ENCODE data around the gene TXNRD2.
A peak's percentile ranks its signal among the peaks of the same experiment; 100 is the strongest.

The TXNRD2 gene

DNA sequence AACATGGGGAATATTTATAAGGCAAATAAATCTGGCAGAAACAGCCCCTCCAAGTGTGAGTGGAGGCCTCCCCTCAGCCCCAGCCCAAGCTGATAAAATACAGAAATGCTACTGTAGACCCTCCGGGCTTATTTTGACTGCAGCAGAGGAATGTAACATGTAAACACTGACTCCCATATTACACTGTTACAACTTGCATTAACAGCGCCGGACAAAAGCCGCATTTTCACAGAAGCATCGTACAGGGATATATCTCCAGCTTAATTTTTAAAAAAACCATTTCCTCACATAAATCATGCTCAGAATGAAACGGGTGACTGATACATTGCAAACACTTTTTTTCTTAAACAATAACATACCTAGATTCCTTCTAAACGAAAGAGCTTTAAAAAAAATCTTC lies 36.7 kb downstream of the TXNRD2 start:
- no peak for DNase-seq (ENCODE audit: low read depth)

DNA sequence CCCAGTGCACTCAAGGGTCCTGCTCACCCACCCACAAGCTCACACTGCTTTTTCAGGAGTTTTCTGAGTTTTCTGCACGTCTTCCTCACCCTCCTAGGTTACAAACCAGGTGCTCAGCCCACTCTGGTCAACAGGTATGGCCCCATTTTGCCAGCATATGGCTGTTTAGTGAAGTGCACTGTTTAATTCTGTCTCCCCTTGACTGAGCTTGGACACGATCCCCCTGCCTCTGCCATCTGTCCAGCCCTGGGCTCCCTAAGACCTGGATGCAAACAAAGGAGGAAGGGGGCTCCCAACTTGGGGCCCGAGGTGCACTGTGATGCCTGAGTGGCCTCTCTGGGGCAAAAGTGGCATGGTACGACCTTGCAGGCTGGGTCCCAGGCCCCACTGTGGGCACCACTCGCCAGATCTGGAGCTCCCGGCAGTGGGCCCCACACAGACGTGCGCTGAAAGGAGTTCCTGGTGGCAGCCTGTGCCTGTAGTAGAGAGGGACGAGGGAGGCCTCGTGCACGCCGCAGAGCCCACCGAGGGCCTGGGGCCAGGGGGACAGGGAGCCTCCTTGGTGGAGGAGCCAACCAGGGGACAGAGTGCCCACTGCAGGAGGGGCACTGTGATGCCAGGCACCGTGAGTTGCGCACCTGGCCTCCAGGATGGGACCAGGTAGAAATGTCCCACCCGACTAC lies 37.3 kb downstream of the TXNRD2 start:
- DNase-seq (ENCODE audit: low read depth) = no peak

DNA sequence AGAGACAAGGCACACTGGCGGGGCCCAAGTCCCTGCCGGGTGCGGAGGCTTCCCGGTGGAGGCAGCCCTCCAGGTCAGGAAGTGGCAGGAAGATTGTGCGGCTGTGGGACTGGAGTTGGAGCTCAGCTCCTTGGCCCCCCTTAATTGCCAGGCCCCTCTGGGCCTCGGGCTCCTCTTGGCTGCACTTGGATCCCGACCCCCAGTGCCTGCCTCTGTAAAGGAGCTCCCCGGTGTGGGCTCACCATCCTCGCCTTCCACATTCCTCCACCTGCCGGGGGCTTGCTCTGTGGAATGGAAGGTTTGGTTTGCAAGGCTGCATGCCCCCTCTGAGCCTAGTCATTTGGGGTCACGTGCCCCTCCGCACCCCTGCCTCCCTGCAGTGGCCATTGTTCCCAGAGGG lies 38.1 kb downstream of the TXNRD2 start:
- no peak for DNase-seq (ENCODE audit: low read depth)

DNA sequence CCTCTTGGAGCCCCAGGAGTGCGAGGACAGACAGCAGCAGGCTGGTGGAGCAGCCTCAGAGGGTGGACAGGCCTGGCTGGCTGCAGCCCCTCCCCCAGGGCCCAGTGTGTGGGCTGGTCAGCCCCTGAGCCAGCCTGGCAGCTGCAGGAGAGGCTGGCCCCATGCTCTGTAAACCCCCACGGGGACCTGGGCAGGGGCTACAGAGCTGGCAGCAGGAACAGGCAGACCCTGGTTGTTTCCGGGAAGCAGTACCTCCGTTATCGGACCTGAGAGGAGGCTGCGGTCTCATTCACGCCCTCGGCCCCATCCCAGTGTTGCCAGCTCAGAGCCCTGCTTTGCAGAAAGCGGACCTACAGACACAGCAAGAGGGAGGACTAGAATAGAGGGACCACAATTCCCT lies 38.6 kb downstream of the TXNRD2 start:
- DNase-seq (ENCODE audit: low read depth) = no peak

DNA sequence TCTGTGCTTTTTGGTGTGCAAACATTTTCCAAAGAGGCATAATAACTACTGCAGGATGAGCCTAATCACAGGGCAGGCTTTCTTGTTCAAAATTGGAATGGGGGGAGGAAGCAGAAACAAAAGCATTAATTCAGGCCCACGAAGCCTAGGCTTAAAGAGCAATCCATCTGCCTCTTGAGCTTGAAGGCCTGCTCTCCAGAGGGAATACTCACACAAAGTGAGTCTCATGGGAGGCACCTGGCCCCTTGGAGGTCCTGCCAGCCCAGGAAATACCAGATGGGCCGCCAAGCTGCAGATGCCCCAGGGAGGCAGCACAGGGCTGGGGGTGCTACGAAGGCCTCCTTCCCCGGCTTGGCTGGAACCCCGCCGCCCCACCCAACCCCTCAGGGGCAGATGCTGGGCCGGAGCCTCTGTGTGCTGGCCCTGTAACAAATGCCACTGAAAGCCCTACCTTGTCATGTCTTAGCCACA lies 39.3 kb downstream of the TXNRD2 start:
- no peak for DNase-seq (ENCODE audit: low read depth)

DNA sequence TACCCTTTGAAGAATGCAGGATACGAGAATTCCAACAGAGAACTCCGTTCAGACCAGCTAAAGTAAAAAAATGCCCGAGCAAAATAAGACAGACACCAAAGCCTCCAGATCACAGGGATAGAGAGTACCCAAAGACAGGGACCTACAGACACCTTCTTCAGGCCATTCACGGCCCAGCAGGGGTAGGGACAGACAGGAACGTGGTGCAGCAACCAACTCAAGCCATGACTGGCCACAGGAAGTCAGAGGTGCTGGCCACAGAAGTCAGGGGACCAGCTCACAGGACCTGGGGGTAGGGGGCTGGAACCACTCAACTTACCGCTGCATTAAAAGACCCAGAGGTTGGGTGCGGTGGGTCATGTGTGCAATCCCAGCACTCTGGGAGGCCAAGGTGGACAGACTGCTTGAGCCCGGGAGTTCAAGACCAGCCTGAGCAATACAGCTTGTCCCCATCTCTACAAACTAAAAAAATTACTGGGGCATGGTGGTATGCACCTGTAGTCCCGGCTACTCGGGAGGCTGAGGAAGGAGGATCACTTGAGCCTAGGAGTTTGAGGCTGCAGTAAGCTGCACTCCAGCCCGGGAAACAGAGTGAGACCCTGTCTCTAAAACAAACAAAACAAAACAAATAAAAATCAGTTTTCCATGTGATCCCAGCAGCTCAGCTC lies 39.9 kb downstream of the TXNRD2 start:
- DNase-seq (ENCODE audit: low read depth) = no peak

DNA sequence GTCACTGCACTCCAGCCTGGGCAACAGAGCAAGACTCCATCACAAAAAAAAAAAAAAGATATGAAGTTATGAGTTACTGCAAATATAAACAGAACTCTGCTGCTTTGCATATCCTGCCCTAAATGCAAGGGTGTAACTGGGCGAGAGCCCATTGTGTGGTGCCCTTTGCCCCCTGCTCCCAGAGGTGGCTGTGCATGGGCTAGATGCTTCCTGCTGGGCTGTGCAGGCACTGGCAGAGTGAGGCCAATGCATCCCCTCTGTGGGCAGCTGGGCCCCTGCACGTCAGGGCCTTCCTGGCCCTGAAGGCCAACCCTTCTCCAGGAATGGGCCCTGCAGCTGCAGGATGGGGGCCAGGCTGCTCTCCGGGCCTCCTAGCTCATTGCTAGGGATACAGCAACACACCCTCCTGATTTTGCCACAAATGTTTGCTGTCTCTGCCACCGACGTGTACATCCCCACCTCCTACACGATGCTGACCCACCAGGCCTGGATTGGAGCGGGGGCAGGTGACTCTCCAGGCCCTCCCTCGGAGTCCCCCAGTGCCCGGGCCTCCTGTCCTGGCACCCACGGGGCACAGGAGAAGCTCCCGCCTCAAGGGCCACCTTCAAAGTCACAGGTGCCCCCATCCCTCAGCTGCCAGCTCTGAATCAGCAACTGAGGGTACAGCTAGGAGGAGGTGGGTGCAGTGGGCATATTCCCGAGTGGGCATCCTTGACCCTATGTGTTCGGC lies 40.7 kb downstream of the TXNRD2 start:
- DNase-seq (ENCODE audit: low read depth) = no peak

DNA sequence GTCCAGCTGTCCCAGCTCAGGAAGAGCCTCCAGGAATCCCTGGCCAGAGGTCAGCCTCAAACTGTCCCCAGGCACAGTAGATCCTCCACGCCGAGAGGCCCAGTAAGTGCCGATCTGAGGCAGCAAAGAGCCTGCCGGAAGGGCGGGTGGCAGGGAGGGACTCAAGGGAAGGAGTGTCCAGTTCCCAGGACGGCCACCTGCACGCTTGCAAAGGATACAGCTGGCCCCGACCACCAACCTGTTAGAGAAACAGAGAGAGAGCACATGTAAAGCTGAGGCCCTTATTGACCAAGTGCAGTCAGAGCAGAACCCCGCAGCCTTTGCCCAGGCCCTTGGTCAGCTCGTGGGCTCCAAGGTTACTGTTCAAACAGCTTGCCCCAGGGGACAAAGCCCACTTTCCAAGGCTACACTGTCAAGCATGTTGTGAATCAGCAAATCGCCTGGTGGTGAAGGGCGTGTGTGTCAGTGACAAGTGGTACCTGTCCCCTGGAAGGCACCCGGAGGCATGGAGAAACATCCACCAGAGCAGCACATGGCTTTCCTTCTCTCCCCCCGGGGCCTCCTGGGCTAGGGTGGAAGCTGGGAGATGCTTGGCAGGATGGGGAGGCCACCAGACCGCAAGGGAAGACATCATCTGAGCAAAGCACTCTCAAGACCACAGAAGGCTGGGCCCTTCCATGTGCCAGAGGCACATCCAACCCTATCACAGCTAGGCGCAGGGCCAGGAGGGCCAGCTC lies 42.6 kb downstream of the TXNRD2 start:
- no peak for DNase-seq (ENCODE audit: low read depth)

DNA sequence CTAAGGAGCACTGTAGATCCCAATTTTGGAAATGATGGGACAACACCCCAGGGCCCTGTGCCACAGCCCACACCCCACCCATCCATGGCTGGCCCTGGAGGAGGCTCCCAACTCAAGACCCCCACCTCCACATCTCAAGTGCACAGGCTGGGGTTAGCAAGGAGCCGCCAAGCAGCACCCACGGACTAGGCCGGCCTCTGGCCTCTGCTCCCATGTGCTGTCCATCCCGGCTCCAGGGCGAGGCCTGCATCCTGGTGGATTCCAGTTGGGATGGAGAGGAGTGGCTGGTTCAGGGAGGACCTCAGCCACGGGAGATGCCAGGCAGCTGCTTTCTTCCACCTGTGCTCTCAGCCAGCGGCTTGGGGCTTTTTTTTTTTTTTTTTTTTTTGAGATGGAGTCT lies 43.5 kb downstream of the TXNRD2 start:
- no peak for DNase-seq (ENCODE audit: low read depth)

DNA sequence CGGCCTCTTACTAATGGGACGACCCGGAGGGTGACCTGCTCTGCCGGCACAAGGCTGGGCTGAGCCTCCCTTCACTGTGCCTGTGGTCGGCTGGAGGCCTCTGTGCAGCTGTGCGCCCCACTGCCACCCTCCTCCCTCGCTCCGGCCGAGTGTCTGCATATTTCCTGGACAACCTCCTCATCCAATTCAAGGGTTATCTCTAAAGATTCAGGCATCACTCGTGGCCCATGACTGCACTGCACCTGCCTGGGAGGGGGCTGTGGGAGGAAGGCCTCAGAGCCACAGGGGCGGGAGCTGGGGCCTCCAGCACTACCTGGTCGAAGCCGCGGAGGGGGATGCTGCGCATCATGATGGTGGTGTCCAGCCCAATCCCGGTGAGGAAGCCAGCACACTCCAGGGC lies 43.9 kb downstream of the TXNRD2 start:
- DNase-seq (ENCODE audit: low read depth) = no peak

DNA sequence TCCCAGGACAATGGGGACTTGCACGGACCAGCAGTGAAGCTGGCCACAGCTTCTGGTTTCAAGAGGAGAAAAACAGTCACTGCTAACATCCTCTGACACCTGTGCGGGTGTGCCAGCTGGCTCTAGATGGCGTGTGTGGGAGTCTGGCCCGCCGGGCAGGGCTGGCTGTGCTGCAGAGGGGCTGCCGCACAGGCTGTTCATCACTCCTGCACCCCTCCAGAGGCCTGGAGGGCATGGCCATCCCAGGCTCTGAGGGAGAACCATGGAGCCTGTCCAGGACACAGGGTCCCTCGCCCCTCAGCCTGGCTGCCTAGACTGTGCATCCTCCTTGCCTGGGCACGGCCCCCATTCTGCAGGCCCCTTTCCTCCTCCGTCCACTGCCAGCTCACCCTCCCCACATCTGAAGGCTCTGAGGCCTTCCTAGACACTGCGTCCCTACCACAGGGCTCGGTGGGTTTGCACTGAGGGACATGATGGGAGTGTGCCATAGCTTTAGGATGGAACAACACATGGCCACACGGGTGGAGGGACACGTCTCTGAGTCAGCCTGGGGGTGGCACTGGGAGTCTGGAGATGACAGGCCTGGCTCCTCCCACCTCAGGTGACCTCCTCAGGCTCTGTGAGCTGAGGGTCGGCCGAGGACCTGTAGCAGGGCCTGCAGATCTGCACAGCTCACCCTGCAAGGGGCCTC lies 44.8 kb downstream of the TXNRD2 start:
- no peak for DNase-seq (ENCODE audit: low read depth)

DNA sequence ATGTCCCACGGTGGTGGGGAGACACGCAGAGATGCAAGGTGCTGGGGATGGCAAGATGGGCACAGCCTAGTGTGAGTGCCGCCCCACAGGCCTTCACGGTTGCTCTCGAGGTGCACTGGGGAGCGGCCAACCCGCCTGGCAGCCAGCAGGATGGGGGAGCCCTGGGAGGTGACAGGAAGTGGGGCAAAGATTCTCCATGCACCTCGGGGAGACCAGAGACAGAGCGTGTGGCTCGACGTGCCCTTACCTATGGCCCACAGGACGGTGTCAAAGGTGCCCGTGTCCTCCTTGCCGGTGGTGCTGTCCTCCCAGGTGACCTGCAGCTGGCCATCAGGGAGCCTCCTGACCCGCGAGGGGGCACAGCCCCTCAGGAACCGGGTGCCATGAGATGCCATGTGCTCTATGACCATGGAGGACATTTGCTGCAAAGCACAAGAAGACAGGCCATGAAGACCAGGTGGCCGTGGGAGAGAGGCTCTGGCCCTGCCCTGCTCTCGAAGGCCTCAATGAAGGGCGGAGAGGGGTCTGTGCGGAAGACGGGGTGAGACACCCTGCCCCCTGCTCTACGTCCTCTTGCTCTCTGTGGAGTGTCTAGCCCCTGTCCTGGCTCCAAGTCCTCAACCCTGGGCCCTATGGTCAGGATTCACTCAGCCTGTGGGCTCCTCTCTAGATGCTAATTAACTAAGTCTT lies 46.3 kb downstream of the TXNRD2 start:
- no peak for DNase-seq (ENCODE audit: low read depth)

DNA sequence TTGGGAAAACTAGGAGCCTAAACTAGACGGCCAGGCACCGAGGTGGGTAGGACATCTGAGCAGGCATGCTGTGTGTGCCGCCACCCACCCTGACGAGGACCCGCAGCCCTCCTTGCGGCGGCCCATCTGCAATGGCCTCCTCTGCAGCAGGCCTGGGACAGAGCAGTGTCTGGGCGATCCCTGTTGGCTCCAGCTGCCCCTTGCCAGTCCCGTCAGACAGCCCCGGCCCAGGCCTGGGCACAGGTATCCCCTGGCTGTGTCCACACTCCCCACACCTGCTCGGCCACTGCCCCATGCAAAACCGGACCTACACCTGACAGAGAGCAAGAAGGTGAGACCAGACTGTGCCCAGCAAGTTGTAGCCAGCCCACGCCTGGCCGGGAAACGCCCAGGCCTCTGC lies 48.3 kb downstream of the TXNRD2 start:
- no peak for DNase-seq (ENCODE audit: low read depth)

DNA sequence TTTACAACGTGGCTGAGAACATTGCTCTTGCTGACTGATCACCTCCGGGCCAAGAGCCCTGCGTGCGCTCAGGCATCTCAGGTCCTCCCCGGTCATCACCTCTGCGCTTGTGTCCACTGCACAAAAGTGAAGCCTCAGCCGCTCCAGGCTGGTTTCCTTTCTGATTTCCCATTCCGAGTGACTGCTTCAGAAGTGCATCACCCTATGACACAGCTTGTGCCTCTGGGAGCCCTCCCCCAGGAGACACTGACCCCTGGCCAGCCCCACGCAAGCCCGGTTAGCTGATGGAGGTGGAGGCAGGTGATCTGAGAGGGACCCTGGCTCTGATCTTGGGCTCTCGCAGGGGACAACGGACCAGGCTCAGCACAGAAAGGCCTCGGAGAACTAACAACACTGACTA lies 48.7 kb downstream of the TXNRD2 start:
- no peak for DNase-seq (ENCODE audit: low read depth)

DNA sequence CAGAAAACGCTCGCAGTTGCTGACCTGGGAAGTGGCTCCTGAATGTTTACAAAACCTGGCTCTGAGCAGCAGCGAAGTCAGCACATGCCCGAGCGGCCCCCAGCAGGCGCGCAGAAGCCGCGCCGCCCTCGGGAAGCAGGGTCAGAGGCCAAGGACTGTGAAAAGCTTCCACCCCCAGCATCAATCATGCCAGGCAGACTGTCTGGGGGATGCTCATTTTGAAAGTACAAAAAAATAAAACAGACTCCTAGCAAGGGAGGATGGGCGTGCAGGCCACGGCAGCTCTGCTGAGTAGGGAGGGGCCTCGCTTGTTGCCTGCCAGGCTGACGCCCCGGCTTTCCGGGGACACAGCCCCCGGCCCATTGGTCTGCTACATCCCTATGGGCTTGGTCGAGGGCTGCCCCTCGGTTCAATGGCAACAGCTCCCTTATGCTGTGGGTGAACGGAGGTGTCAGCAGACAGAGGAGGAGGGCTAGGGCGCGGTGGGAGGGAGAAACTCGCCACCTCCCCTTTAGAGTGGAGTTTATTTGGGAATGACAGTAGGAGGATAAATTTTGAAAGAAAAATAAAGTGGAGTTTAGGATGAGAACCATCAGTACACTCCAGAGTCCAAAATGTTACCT lies 49.2 kb downstream of the TXNRD2 start:
- peak; percentile 47 for DNase-seq (ENCODE audit: low read depth)

DNA sequence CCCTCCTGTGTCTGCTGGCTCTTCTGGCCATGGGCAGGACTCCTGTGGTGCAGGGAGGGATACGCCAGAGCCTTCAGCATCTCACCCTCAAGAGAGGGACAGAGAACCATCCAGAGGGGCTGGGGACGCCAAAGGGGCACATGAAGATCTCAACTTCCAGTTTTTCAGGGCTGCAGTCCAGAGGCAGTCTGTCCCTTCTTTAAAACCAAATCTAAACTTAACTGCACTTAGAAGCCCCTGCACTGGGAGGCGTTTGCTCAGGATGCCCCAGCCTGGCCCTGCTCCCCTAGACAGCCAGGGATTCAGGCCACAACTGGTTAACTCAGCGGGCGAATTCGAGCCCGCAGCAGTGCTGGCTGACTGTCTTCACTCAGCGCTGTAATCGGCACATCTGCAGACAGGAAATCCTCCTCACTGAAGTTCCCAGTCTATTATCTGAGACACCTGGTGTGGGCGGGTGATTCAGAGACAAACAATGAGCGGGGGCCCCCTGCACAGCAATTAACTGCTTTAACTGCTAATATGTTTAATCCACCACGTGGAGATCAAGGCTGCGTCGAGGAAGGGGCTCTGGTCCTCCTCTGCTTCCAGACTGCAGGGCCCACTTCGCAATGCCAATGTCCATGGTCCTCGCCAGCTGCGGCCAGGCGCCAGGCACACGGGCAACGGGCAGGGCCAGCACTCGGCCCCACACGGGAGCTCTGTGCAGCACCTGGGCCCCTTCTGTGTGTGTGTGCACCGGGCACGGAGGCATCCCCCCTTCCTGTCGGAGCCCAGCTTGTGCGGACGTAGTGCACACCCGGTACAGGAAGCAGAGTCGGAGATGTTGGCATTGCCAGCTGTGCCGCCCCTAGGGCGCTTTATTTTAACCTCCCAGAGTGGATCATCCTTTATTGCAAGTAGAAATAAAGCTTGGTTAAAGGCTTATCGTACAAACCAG lies 50.0 kb downstream of the TXNRD2 start:
- DNase-seq (ENCODE audit: low read depth) = peak; percentile 82

DNA sequence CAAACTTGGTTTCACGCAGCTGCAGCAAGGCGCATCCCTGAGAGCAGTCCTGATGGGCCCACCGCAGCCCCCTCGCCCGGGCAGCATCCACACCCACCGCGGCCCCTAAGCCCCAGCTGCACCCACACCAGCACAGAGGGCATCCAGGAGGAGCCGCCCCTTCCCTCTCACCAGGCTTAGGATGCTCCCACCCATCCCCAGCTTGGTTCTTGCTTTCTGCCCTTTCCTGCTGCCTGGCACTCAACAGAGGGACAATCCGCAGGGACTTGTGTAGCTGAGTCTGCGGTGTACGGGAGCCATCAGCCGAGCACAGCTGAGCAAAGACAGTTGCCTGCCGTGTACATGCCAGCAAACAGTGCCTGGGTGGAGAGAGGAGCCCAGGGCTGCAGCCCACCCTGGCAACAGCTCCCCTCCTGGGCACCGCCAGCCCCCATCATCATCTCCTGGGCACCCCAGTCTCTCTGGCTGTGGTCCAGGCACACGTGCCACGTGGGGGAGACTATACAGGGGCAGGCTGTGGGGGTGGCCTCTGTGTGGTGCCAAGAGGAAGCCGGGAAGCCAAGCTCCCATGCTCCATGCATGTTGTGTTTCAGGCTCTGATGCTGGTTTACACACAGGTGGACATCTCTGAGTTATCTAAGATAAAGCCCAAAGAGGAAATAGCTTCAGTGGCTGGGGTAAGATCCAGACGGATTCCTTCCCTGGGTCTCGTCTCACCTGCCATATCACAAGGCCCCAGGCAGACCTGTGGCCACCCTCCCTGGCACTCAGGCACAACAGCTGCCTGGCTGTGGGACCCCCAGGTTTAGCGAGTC lies 50.9 kb downstream of the TXNRD2 start:
- DNase-seq (ENCODE audit: low read depth) = no peak

DNA sequence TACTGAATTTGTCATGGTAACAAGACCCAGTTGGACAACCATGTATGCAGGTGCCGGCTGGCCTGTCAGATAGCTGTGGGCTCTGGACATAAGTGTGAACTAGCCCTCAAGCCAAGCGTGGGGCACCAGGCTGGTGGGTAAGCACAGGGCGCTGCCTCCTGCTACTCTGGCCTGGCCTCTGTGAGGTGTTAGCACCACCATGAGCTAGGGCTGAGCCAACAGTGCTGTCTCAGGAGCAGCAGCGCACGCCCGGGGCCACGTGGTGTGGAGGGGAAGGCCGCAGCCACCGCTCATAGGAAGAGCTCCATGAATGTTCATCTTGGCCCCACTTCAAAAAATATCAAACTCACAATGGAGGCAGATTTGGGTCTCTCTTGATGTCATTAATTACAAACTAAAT lies 51.7 kb downstream of the TXNRD2 start:
- peak; percentile 29 for DNase-seq (ENCODE audit: low read depth)
